ENCODE data around the gene CCDC175.

The CCDC175 gene

DNA sequence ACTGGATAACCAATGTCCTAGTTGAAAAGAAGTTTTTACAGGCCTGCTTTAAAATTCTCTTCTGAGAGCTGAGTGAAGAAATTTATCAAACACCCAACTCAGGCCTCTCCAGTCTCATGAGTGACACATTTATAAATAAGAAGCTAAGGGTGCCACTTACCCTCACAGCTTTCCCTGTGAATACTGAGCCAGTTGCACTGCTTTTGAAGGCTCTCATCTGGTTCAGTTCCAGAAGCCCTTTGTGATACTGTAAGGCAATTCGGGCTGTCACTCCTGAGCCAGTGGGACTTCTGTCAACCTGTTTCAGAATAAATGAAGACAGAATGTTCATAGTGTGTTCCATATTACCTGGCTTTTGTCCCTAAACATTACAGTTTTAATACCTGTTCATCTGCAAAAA, 100.9 kb downstream of the CCDC175 start:
- no peak for DNase-seq (ENCODE audit: insufficient read length, low spot score)
- no peak for FAIRE-seq
- TF ChIP-seq PAX5 (IDR thresholded peaks at IDR 0.05; ENCODE audit: insufficient read depth, low read length, severe bottlenecking) (no peak), TAF1 (IDR thresholded peaks at IDR 0.05; ENCODE audit: low read depth, low read length) (no peak), POLR2AphosphoS5 (IDR thresholded peaks at IDR 0.05; ENCODE audit: low read depth, low read length) (no peak), POLR2A (IDR thresholded peaks at IDR 0.05; ENCODE audit: low read depth, low read length) (no peak), POU2F2 (IDR thresholded peaks at IDR 0.05; ENCODE audit: low read depth, low read length) (no peak), SPI1 (IDR thresholded peaks at IDR 0.05; ENCODE audit: low read depth, low read length) (no peak)

DNA sequence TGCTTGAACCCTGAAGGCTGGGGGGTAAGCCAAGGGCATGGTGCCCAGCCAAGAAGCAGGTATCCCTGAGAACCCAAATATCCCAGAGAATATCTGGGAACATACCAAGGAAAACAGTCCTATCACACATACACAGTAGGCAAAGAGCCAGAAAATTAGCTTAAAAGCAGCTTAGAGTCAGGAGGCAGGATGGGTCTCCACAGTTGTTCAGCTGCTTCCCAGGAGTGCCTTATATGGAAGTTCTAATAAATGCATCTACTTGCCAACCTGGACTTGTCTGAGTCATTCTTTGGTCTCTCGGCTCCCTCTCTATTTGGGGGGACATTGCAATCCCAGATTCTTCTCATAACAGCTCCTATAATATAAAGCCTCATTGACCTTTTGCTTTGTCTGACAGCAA, 102.4 kb downstream of the CCDC175 start:
- DNase-seq (ENCODE audit: insufficient read length, low spot score) (no peak), FAIRE-seq (no peak)
- no peak for TF ChIP-seq POLR2AphosphoS5 (IDR thresholded peaks at IDR 0.05; ENCODE audit: low read depth, low read length)
- no peak for TF ChIP-seq SPI1 (IDR thresholded peaks at IDR 0.05; ENCODE audit: low read depth, low read length)
- TF ChIP-seq TAF1 (IDR thresholded peaks at IDR 0.05; ENCODE audit: low read depth, low read length): no peak
- TF ChIP-seq POU2F2 (IDR thresholded peaks at IDR 0.05; ENCODE audit: low read depth, low read length): no peak
- TF ChIP-seq PAX5 (IDR thresholded peaks at IDR 0.05; ENCODE audit: insufficient read depth, low read length, severe bottlenecking): no peak

DNA sequence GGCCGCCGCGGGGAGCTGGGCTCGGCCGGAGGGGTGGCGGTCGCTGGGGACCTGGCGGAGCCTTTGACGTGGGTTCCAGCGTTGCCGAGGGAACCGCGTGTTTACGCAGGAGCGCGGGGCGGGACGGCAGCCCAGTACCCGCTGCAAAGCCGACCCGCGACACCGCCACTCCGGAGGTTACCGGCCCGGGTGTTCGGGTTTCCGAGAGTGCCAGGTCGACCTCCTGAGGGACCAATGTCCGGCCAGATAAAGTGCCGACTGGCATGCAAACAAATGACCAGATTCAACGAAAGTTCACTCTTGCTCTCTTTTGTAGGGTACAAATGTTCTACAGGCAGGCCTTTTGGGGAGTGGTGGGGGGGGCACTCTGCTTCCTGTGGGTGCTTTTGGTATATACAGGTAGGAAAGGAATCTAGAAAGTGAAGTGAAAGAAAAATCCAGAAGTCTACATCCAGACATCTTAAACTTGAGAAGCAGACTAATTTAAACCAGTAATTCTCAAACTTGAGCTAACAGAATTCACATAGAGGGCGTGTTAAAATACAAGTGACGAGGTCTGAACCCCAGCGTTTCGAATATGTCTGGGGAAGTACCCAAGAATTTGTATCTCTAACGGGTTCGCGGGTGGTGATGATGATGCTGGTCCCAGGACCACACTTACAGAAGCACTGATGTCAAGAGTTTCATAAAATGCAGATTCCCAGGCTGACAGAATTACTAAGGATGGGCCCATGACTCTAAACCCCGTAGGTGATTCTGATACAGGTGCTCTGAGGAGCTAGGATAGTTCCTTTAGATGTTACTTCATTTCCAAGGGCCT, 111.1 kb downstream of the CCDC175 start, which contains the start of gene GPR135:
Gene GPR135, minus strand, starts transcription at position 65 of the 820 bp plus-strand sequence. CDS start 154 bp downstream, outside the sequence.
- FAIRE-seq (no peak), DNase-seq (ENCODE audit: insufficient read length, low spot score) (no peak)
- no peak for TF ChIP-seq SPI1 (IDR thresholded peaks at IDR 0.05; ENCODE audit: low read depth, low read length)
- no peak for TF ChIP-seq POU2F2 (IDR thresholded peaks at IDR 0.05; ENCODE audit: low read depth, low read length)
- no peak for TF ChIP-seq TAF1 (IDR thresholded peaks at IDR 0.05; ENCODE audit: low read depth, low read length)
- TF ChIP-seq POLR2AphosphoS5 (IDR thresholded peaks at IDR 0.05; ENCODE audit: low read depth, low read length): no peak
- TF ChIP-seq POLR2A (IDR thresholded peaks at IDR 0.05; ENCODE audit: low read depth, low read length): no peak
- TF ChIP-seq PAX5 (IDR thresholded peaks at IDR 0.05; ENCODE audit: insufficient read depth, low read length, severe bottlenecking): no peak

DNA sequence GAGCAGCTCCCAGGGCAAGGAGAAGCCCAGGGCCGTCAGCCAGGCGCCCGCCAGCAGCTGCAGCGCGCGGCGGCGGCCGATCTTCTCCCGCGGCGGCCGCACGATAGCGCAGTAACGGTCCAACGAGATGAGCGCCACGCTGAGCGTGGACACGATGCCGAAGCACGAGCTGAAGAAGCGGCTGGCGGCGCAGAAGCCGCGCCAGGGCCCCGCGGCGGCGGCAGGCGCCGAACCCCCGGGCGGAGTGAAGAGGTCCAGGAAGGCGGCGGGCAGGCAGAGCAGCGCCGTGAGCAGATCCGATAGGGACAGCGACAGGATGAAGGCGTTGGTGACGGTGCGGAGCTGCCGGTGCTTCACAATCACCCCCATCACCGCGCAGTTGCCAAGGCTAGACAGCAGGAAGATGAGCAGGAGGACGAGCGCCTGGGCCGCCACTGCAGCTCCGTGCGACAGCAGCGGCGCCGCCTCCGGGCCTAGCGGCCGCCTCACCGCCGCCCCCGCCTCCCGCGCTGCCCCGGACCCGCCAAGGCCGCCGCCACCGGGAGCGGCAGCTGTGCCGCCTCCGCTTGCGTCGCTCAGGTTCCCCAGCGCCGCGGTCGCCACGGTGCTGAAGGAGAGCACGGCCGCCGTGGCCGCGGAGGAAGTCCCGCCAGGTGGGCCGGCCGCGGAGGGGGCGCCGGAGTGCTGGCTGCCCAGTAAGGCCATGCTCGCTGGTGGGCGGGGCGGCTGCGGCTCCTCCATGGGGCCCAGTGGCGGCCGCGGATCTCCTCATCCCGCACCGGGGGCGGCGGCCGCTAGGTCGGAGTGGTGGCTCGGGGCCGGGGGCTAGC, 111.9 kb downstream of the CCDC175 start:
- peak; percentile 64 for DNase-seq (ENCODE audit: insufficient read length, low spot score)
- TF ChIP-seq TAF1 (IDR thresholded peaks at IDR 0.05; ENCODE audit: low read depth, low read length) (no peak), SPI1 (IDR thresholded peaks at IDR 0.05; ENCODE audit: low read depth, low read length) (no peak)
- FAIRE-seq: peak; percentile 93

DNA sequence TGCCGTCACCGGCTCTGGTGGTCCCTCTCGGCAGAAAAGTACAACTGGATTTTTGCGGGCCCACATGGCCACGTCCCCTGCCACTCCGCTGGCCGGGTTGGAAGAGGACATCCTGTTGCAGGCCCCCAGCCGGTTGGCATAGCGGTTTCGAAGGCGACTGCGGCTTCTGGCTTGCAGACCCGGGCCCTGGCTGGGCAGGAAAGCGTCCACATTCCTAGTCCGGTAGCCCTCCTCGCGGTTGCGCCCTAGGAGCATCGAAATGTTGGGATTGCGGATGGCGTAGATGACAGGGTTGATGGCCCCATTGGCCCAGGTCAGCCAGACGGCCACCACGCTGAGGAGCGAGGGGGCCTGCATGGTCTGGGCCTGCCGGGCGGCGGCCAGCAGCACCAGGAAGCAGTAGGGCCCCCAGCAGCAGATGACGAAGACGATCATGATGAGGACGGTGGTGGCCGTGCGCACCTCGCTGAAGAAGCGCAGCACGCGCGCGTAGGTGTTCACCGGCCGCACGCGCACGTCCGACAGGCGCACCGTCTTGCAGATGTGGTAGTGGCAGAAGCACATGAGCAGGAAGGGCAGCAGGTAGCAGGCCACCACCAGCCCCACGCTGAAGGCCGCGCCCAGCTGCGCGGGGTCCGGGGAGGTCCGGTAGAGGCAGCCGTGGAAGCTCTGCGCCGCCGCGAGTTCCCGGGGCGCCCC, 112.7 kb downstream of the CCDC175 start:
- FAIRE-seq: peak; percentile 28
- TF ChIP-seq POU2F2 (IDR thresholded peaks at IDR 0.05; ENCODE audit: low read depth, low read length) (no peak), SPI1 (IDR thresholded peaks at IDR 0.05; ENCODE audit: low read depth, low read length) (no peak), PAX5 (IDR thresholded peaks at IDR 0.05; ENCODE audit: insufficient read depth, low read length, severe bottlenecking) (no peak), TAF1 (IDR thresholded peaks at IDR 0.05; ENCODE audit: low read depth, low read length) (no peak), POLR2A (IDR thresholded peaks at IDR 0.05; ENCODE audit: low read depth, low read length) (no peak), POLR2AphosphoS5 (IDR thresholded peaks at IDR 0.05; ENCODE audit: low read depth, low read length) (no peak)
- DNase-seq (ENCODE audit: insufficient read length, low spot score): no peak

DNA sequence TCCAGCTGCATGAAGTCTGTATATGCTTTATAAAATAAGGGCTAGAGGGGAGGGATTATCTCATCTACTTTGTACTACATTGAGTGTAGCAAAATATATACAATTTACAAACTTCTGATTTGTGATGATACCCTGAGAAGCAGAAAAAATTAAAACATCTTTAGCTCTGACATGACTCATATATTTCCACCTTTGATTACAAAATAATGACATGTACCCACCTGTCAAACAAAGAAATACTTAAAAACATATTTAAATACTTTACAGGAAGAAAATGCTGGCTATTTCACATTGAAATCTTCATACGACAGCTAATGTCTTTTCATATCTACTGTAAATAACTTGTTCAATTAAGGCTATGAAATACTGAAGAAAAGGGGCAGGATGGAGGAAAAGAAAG, 114.7 kb downstream of the CCDC175 start:
- FAIRE-seq (no peak), DNase-seq (ENCODE audit: insufficient read length, low spot score) (no peak)
- TF ChIP-seq TAF1 (IDR thresholded peaks at IDR 0.05; ENCODE audit: low read depth, low read length) (no peak), POLR2AphosphoS5 (IDR thresholded peaks at IDR 0.05; ENCODE audit: low read depth, low read length) (no peak), POU2F2 (IDR thresholded peaks at IDR 0.05; ENCODE audit: low read depth, low read length) (no peak), PAX5 (IDR thresholded peaks at IDR 0.05; ENCODE audit: insufficient read depth, low read length, severe bottlenecking) (no peak), SPI1 (IDR thresholded peaks at IDR 0.05; ENCODE audit: low read depth, low read length) (no peak), POLR2A (IDR thresholded peaks at IDR 0.05; ENCODE audit: low read depth, low read length) (no peak)

DNA sequence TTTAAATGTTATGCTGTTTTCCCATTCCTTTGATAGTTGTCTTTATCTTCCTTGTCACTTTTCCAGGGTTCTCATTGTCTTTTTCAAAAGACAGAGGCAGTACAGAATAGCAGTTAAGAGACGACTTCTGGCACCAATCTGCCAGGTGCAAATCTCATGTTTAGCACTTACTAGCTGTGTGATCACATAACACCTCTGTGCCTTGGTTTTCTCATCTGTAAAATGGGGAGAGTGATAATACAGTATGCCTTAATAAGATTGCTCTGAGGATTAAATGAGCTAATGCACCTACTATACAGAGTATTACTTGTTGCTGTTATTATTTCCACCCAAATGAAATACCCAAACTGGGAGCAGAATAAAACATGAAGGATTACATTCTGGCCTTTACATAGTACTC, 116.2 kb downstream of the CCDC175 start:
- TF ChIP-seq POU2F2 (IDR thresholded peaks at IDR 0.05; ENCODE audit: low read depth, low read length) (no peak), TAF1 (IDR thresholded peaks at IDR 0.05; ENCODE audit: low read depth, low read length) (no peak), SPI1 (IDR thresholded peaks at IDR 0.05; ENCODE audit: low read depth, low read length) (no peak), POLR2A (IDR thresholded peaks at IDR 0.05; ENCODE audit: low read depth, low read length) (no peak), POLR2AphosphoS5 (IDR thresholded peaks at IDR 0.05; ENCODE audit: low read depth, low read length) (no peak), PAX5 (IDR thresholded peaks at IDR 0.05; ENCODE audit: insufficient read depth, low read length, severe bottlenecking) (no peak)
- FAIRE-seq: no peak
- DNase-seq (ENCODE audit: insufficient read length, low spot score): no peak

DNA sequence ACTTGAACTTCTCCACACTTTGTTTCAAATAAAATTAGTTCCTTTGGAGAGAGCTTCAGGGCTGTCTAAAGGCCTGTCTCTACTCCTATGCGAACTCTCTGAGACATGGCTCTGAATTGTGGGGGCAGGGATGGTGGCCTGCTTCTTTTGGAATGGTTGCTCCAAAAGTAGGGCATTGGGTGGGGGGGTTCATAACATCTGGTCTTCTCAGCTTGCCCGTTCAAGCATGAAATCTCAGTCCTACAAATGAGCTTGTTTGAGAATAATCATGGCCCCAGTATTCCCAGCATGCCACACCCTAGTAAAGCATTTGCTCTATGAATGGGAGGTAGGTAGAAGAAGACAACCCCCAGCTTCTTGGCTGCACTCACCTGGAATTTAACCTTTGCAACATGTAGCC, 118.1 kb downstream of the CCDC175 start:
- TF ChIP-seq TAF1 (IDR thresholded peaks at IDR 0.05; ENCODE audit: low read depth, low read length) (no peak), POLR2A (IDR thresholded peaks at IDR 0.05; ENCODE audit: low read depth, low read length) (no peak), POLR2AphosphoS5 (IDR thresholded peaks at IDR 0.05; ENCODE audit: low read depth, low read length) (no peak), PAX5 (IDR thresholded peaks at IDR 0.05; ENCODE audit: insufficient read depth, low read length, severe bottlenecking) (no peak), SPI1 (IDR thresholded peaks at IDR 0.05; ENCODE audit: low read depth, low read length) (no peak), POU2F2 (IDR thresholded peaks at IDR 0.05; ENCODE audit: low read depth, low read length) (no peak)
- DNase-seq (ENCODE audit: insufficient read length, low spot score) (no peak), FAIRE-seq (no peak)

DNA sequence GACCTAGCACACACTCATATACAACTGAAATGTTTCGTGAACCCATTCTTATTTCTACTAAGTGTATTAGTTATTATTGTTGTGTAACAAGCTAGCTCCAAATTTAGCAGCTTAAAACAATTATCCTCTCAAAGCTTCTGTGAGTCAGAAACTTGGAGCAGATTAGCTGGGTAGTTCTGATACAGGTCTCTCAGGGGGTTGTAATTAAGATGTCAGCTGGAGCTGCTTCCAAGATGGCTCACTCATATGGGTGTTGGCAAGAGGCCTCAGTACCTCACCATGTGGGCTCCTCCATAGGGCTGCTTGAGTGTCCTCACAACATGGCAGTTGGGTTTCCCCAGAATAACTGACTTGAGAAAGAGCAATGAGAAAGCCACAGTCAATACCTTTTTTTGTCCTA, 121.2 kb downstream of the CCDC175 start:
- no peak for FAIRE-seq
- TF ChIP-seq POU2F2 (IDR thresholded peaks at IDR 0.05; ENCODE audit: low read depth, low read length): no peak
- no peak for TF ChIP-seq POLR2A (IDR thresholded peaks at IDR 0.05; ENCODE audit: low read depth, low read length)
- TF ChIP-seq POLR2AphosphoS5 (IDR thresholded peaks at IDR 0.05; ENCODE audit: low read depth, low read length): no peak
- no peak for TF ChIP-seq SPI1 (IDR thresholded peaks at IDR 0.05; ENCODE audit: low read depth, low read length)
- no peak for TF ChIP-seq PAX5 (IDR thresholded peaks at IDR 0.05; ENCODE audit: insufficient read depth, low read length, severe bottlenecking)
- no peak for TF ChIP-seq TAF1 (IDR thresholded peaks at IDR 0.05; ENCODE audit: low read depth, low read length)
- no peak for DNase-seq (ENCODE audit: insufficient read length, low spot score)

Data from GM12891 (cell line).